HL-60 (cell line): ENCODE results near the gene PIEZO1.

Experiments
- GABPA ChIP-seq: IDR thresholded peaks from 2 replicates; pipeline ENCODE4 v1.6.1; 2012; ENCODE audit warnings: low read depth
- POLR2AphosphoS5 ChIP-seq: IDR thresholded peaks from 2 replicates; pipeline ENCODE4 v1.6.1; 2012; ENCODE audit warnings: low read depth
- SPI1 ChIP-seq: IDR thresholded peaks from 2 replicates; pipeline ENCODE4 v1.6.1; 2012; ENCODE audit warnings: low read depth, mild to moderate bottlenecking, borderline replicate concordance
- TF ChIP-seq, protein P1 (sequence below): IDR thresholded peaks from one replicate; pipeline ENCODE4 v1.5.1; 2011; ENCODE audit warnings: low read length, control low read depth, inconsistent platforms; ENCODE audit not compliant: insufficient read depth
- TF ChIP-seq, protein P2 (sequence below): IDR thresholded peaks from 2 replicates; pipeline ENCODE4 v1.6.1; 2012; ENCODE audit warnings: low read depth; ENCODE audit not compliant: insufficient replicate concordance

GRCh38 chr16:88780142-88781062 lies 4.6 kb downstream of the PIEZO1 start:
- TF ChIP-seq POLR2AphosphoS5, result no peak
- TF ChIP-seq, protein P1, sequence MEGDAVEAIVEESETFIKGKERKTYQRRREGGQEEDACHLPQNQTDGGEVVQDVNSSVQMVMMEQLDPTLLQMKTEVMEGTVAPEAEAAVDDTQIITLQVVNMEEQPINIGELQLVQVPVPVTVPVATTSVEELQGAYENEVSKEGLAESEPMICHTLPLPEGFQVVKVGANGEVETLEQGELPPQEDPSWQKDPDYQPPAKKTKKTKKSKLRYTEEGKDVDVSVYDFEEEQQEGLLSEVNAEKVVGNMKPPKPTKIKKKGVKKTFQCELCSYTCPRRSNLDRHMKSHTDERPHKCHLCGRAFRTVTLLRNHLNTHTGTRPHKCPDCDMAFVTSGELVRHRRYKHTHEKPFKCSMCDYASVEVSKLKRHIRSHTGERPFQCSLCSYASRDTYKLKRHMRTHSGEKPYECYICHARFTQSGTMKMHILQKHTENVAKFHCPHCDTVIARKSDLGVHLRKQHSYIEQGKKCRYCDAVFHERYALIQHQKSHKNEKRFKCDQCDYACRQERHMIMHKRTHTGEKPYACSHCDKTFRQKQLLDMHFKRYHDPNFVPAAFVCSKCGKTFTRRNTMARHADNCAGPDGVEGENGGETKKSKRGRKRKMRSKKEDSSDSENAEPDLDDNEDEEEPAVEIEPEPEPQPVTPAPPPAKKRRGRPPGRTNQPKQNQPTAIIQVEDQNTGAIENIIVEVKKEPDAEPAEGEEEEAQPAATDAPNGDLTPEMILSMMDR, result no peak
- TF ChIP-seq GABPA, result no peak
- TF ChIP-seq, protein P2, sequence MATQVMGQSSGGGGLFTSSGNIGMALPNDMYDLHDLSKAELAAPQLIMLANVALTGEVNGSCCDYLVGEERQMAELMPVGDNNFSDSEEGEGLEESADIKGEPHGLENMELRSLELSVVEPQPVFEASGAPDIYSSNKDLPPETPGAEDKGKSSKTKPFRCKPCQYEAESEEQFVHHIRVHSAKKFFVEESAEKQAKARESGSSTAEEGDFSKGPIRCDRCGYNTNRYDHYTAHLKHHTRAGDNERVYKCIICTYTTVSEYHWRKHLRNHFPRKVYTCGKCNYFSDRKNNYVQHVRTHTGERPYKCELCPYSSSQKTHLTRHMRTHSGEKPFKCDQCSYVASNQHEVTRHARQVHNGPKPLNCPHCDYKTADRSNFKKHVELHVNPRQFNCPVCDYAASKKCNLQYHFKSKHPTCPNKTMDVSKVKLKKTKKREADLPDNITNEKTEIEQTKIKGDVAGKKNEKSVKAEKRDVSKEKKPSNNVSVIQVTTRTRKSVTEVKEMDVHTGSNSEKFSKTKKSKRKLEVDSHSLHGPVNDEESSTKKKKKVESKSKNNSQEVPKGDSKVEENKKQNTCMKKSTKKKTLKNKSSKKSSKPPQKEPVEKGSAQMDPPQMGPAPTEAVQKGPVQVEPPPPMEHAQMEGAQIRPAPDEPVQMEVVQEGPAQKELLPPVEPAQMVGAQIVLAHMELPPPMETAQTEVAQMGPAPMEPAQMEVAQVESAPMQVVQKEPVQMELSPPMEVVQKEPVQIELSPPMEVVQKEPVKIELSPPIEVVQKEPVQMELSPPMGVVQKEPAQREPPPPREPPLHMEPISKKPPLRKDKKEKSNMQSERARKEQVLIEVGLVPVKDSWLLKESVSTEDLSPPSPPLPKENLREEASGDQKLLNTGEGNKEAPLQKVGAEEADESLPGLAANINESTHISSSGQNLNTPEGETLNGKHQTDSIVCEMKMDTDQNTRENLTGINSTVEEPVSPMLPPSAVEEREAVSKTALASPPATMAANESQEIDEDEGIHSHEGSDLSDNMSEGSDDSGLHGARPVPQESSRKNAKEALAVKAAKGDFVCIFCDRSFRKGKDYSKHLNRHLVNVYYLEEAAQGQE, result no peak
- TF ChIP-seq SPI1, result no peak
